ENCODE results near the gene TSC2.

TSC2 gene

DNA sequence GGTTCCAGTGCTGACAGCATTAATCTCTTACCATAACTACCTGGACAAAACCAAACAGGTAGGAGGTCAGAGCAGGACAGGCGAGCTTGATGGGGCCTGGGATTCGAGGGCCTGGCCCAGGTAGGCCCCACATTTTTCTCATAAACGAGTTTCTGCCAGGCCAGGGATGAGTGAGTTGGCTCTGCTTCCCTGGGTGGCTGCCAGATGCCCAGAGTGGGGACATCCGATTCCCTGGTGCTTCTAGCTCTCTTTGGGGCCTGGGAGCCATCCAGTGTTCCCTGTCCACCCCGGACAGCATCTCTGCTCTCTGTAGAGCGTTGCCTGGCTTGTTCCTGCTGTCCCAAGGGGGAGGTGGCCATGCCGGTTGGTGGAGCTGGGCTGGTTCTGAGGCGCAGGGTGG is 25.1 kb downstream of the TSC2 start:
- DNase-seq = no peak

DNA sequence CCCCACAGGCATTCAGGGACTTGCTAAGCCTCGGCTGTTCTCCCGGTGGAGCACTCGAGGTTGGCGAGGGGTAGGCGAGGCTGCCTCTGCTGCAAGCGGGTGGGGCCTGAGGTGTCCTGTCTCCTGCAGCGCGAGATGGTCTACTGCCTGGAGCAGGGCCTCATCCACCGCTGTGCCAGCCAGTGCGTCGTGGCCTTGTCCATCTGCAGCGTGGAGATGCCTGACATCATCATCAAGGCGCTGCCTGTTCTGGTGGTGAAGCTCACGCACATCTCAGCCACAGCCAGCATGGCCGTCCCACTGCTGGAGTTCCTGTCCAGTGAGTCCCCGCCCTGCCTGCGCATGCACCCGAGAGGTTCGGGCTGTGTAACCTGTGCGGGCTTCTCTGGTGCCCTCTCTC is 26.3 kb downstream of the TSC2 start:
- no peak for DNase-seq

DNA sequence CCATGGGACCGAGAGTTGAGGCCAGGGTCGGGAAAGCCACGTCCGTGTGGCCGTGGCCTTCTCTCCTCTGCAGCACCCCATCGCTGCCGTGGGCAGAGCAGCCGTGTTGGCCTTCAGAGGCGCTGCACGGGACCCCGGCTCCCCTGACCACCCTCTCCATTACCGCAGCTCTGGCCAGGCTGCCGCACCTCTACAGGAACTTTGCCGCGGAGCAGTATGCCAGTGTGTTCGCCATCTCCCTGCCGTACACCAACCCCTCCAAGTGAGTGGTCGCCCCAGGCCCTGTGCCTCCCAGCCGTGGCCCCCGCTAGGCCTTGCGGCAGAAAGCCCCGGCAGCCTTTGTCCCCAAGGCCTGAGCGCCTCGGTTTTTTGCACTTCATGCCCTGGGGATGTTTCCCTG is 27.8 kb downstream of the TSC2 start:
- no peak for DNase-seq

DNA sequence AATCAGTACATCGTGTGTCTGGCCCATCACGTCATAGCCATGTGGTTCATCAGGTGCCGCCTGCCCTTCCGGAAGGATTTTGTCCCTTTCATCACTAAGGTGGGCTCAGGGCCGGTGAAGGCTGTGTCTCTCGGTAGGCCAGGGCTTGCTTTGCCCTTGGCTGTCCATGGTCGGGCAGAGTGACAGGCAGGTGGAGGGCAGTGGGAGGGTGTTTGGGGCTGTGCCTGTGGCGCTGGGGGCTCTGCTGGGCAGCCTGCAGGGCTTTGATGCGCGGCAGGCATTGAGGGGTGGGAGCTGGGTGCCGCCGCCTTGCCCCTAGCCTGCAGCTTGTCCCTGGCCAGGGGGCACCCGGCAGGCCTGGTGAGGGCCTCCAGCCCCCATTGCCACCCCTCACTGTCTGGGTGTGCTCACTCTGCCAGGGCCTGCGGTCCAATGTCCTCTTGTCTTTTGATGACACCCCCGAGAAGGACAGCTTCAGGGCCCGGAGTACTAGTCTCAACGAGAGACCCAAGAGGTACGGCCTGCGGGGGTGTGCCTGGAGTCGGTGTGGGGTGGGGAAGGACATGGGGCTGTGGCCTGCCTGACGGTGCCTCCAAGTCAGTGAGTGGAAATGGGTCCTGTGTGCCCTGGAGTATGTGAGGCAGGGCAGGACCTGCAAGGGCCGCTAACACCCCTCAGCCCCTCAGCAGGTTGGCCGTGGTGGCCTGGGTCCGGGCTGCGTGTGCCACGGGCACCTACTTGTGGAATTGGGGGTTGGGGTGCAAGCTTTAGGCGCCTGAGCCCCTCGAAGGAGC is 28.5 kb downstream of the TSC2 start:
- DNase-seq = no peak

DNA sequence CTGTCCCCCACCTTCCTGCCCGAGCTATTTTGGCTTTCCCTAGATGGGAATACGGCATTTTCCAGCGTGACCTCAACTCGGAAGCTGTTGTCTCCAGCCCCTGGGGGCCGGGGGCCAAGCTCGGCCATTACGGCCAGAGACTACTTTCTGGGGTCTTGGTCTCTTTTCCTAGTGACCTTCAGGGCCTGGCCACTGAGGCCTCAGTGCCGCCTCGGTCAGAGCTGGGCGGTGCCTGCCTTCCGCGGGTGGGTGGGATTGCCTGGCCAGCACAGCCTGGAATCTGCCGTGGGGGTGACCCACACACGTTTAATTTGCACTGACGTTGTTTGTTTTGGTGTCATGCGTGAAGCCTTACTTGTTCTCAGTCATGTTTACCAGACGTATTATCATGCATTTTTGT is 29.2 kb downstream of the TSC2 start:
- no peak for DNase-seq

DNA sequence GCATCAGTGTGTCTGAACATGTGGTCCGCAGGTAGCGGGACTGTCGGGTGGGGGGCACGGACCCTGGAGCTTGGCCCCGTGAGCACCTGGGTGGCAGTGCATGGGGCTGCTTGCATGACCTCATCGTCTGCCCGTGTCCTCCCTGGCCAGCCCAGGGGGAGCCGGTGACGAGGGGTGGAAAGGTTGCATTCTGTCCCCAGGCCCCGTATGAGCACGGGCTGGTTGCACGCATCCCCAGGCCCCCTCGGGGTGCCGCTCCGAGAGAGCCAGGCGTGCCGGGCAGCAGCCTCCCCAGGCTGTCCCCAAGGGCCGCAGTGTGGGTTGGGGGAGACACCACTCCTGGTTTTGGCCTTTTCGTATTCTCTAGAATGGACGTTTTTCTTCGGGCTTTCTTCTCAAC is 29.9 kb downstream of the TSC2 start:
- no peak for DNase-seq

DNA sequence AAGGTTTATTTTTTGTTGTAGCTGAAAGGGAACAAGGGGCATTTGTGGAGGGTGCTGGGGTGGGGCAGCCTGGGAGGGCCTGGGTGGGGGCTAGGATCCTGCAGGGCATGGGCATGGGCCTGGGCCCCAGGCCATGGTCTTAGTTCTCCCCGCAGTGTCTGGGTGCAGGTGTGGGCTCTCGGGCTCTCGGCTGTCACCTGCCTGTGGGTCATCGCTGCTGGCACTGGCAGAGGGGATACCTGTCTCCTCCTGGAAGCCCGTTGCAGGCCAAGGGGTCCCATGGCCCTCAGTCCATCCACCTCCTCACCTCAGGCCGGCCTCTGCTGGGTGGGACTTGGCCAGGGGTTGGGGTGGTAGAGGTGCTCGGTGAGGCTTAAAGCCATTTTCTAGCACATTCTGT is 30.3 kb downstream of the TSC2 start:
- no peak for DNase-seq

DNA sequence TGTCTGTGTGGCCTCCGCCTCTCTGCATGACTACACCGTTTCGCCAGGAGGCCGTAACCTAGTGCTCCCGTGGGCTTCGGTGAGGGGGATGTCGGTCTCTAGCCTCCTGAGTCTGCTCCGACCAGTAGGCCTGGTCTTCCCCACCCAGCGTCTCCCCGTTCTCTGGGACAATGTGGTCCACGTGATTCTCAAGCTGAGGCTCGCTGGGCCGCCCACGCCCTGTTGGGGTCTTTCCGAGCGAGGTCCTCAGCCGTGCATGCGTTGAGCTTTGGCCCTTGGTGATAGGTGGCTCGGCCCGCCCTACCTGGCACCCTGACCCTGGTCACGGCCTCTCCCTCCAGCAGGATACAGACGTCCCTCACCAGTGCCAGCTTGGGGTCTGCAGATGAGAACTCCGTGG is 30.9 kb downstream of the TSC2 start:
- no peak for DNase-seq

DNA sequence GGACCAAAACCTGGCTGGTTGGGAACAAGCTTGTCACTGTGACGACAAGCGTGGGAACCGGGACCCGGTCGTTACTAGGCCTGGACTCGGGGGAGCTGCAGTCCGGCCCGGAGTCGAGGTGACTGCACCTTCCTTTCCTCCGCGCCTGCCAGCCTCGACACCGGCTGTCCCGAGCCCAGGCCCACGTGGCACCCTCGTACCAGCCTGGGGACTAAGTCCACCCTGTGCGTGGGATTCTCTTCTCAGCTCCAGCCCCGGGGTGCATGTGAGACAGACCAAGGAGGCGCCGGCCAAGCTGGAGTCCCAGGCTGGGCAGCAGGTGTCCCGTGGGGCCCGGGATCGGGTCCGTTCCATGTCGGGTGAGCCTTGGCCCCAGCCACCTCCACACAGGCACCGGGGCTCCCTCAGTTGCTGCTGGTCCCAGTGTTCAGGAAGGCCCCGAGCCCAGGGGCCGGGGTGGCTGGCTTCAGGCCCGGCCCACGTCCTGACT is 31.6 kb downstream of the TSC2 start:
- no peak for DNase-seq

DNA sequence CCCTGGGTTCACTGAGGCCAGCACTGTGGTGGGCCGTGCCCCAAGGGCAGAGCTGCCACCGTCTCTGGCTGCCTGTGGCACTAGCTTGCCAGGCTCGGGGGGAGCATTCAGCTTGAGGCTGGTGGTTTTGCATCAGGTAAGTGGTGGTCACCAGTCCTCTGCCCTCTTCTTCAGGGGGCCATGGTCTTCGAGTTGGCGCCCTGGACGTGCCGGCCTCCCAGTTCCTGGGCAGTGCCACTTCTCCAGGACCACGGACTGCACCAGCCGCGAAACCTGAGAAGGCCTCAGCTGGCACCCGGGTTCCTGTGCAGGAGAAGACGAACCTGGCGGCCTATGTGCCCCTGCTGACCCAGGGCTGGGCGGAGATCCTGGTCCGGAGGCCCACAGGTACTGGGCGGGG is 32.2 kb downstream of the TSC2 start:
- no peak for DNase-seq

DNA sequence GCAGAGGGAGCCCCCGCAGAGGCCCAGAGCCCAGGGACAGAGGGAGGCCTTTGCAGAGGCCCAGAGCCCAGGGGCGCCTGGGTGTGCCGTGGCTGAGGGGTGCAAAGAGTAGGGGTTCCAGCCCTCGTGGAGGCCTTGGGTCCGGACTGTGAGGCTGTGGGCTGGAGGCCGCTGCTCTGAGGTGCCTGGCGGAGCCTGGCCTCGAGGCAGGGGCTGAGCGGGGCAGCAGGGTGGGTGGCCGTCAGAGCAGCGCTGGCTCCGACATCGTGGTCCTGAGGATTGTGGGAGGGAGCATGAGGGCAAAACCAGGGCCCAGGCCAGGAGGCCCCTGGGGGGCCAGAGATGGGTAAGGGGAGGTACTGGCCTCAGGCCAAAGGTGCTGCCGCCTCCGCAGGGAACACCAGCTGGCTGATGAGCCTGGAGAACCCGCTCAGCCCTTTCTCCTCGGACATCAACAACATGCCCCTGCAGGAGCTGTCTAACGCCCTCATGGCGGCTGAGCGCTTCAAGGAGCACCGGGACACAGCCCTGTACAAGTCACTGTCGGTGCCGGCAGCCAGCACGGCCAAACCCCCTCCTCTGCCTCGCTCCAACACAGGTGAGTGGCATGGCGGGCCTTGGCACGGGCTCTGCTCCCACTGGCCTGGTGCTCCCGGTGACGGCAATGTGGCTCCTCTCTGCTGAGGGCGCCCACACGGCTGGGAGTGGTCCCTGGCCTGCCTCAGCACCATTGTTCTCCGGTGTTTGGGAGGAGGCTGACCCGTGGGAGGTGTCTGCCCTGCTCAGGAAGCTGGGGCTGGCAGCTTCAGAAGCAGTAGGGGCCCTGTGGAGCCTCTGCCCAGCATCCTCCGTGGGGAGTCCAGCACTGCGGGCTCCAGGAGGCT is 33.7 kb downstream of the TSC2 start:
- DNase-seq = no peak

DNA sequence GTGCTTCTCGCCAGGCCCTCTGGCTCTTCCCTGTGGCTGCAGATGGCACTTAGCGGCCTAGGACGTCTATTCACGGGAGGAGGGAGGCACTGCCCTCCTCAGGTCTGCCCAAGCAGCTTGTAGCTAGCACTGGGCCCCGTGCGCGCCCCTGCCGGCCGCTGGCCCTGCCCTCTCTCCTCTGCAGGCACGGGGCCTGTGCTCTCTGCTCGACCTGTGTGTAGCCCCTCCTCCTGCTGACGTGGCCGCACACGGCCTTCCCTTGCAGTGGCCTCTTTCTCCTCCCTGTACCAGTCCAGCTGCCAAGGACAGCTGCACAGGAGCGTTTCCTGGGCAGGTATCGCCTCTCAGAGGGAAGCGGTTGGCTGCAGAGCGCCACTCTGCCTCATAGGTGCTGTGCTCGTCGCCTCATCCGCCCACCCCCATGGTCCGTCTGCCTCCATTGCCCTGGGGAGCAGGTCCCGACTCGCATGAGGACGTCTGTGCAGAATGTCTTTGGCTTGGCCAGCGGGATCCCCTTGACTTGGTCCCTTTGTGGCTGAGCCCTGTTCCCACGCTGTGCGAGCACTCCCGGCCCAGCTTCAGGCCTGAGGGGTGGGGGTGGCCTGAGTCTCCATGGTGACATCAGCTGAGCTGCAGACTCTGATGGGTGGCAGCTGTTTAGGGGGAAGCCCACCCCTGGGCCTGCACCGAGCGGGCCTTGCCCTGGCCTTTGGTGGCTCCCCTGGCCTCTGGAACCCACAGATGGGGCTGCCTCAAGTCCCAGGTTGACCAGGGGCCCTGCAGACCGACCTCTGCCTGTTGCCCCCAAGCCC is 34.6 kb downstream of the TSC2 start:
- no peak for DNase-seq

DNA sequence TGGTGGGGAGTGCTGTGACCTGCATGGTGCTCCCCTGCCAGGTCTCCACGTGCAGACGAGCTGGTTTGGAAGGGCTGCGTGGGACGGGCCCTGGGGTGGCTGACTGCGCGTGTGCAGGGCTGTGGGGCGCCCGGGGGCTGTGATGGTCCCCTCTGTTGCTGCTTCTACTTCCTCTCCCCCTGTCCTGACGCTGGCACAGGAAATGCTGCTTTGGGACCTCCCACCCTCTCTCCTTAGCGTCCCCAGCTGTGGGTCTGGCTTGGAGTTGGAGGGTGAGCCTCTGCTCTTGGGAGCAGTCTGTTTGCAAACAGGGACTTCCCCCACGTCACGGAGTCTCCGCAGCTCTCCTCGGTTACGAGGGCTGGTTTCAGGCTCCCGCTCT is 35.2 kb downstream of the TSC2 start:
- DNase-seq = no peak

DNA sequence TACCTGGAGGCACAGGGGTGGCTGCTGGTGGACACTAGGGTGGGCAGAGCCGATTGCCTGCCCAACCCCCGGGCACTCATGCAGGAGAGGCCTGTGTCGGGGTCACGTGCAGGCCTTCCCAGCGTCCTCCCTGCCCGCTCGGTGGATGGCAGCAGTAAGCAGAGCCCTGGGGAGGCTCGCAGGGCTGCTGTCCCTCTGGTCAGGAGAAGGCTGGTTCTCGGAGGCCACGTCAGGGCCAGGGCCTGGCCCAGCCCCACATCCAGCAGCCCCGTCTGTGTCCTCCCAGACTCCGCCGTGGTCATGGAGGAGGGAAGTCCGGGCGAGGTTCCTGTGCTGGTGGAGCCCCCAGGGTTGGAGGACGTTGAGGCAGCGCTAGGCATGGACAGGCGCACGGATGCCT is 35.6 kb downstream of the TSC2 start:
- DNase-seq = no peak

DNA sequence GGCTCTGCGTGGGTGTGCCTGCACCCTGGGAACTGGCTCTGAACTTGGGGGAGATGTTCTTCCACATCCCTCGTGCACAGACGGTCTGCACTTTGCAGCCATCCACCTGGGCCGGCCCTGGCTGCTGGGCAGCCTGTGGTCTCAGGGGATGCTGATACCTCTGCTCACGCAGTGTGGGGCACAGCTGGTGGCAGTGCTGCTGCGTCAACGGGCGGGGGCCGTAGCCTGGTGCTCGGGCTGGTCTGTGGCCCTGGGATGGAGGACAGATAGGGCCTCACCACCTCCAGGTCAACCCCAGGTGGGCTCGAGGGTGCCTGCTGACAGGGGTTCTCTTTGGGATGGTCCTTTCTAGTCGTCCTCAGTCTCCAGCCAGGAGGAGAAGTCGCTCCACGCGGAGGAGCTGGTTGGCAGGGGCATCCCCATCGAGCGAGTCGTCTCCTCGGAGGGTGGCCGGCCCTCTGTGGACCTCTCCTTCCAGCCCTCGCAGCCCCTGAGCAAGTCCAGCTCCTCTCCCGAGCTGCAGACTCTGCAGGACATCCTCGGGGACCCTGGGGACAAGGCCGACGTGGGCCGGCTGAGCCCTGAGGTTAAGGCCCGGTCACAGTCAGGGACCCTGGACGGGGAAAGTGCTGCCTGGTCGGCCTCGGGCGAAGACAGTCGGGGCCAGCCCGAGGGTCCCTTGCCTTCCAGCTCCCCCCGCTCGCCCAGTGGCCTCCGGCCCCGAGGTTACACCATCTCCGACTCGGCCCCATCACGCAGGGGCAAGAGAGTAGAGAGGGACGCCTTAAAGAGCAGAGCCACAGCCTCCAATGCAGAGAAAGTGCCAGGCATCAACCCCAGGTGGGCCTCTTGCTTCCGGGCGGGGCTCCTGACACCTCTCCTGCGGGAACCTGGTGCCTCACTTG is 36.3 kb downstream of the TSC2 start:
- DNase-seq = no peak

DNA sequence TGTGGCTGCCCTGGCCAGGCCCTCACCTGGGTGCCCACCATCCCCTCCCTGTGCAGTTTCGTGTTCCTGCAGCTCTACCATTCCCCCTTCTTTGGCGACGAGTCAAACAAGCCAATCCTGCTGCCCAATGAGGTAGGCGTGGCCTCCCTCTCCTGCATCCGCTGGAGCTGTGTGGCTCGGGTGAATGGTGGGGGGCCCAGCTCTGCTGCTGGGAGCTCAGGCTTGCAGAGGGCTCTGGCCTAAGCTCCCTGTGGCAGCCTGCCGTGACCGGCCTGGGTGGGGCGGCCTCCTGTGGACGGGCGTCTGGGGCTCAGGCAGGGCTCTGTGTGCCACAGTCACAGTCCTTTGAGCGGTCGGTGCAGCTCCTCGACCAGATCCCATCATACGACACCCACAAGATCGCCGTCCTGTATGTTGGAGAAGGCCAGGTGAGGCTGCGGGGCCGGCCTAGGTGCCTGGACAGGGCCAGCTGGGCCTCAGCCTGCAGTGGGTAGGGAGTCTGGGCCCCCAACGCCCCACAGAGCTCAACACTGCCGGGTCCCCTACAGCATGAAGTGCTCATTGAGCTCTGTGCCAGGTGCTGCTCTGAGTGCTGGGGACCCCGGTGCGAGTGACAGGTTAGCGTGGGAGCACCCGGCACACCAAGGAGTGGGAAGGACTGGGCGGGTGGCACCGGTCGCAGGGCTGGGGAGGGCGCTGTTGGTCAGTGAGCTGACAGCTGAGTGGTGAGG is 37.3 kb downstream of the TSC2 start:
- no peak for DNase-seq

DNA sequence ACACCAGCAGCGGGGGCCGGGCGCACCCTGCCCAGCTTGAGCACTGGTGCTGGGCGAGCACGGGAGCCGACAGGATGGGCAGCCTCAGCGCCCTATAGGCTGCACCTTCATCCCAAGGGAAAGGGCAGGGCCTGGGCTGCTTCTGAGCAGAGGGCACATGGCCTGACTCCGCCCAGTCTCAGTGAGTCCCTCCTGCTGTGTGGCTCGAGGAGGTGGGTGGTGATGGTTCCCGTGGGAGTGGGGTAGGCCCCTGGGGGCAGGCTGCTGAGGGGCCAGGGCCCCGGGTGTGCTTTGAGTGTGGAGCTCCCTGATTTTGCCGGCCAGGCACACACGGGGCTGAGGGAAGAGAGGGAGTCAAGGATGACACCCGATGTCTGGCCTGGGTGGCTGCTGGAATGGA is 37.9 kb downstream of the TSC2 start:
- no peak for DNase-seq

DNA sequence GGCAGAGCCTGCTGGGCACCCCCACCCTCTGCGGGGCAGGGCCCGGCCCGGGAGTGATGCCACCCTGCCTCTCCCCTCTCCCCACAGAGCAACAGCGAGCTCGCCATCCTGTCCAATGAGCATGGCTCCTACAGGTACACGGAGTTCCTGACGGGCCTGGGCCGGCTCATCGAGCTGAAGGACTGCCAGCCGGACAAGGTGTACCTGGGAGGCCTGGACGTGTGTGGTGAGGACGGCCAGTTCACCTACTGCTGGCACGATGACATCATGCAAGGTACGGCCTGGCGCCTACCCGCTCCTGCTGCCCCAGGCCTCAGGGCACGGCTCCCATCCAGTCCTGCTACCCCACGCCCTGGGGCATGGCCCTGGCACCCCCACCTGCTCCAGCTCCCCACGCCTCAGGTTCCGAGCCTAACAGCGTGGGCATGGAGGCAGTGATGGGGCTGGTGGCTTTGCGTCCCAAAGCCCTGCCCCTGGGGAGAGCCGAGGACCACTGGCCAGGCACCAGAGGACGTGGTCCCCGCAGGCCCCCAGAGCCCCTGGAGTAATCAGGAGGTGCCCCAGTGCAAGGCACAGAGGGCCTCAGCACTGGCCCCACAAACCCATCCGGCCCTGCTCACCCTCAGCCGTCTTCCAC is 38.4 kb downstream of the TSC2 start:
- no peak for DNase-seq

DNA sequence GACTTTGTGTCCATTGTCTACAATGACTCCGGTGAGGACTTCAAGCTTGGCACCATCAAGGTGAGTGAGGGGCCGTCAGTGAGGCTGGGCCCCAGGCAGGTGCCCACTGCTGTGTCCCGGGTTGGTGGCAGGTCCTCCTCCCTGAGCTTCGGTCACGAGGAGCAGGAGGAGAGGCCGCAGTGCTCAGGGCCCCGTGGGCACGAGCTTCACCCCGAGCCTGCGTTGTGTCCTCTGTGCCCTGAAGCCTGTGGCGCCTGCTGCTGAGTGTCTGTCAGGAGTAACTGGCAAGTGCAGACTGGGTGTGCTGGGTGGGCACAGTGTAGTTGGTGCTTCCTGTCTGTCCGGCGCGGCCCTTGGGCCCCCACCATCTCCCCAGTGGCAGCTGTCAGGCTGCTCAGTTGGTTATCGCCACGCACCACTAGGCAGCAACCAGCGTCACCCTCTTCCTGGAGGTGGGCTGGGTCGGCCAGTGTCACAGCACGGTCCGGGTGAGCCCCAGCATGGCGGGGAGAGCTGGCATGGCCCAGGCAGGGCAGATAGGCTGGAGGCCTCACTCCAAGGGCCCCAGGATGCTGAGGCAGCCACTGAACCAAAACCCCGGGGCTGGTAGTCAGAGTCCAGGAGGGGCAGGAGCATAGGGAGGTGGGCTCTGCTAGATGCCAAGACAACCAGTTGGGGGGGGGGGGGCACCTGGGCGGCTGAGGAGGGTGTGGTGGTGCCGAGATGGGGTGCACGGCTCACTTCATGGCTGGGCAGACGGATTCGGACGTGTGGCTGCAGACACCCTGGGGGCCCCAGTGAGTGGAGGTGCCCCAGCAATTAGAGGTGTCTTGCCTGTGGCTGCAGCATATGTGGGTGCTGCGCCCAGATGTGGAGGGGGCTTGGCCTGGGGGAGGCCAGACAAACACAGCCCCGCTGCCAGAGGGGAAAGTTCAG is 39.3 kb downstream of the TSC2 start:
- DNase-seq = no peak

All from activated CD8-positive, alpha-beta memory T cell treated with anti-CD3 and anti-CD28 coated beads, Interleukin-2, amount 50 U/mL, for 4 hours (primary cell).